ENCODE results near the gene VCAN.

VCAN gene

GRCh38 chr5:83467371-83468035, 4.0 kb upstream of the VCAN start:
- DNase-seq: no peak
- Histone ChIP-seq H3K4me3 (ENCODE audit: low read depth, low read length) (no peak overlapping the region), H3K27ac (no peak overlapping the region), H3K27me3 (ENCODE audit: insufficient read depth, low read depth, severe bottlenecking) (peaks cover 13% of the 10 kb centered on the region), H3K36me3 (no peaks in the 10 kb centered on the region), H3K9me3 (ENCODE audit: severe bottlenecking) (no peaks in the 10 kb centered on the region)
- no peak for TF ChIP-seq CTCF (IDR thresholded peaks at IDR 0.05; ENCODE audit: low read depth, low read length)

- no peak for DNase-seq
- Histone ChIP-seq H3K4me3 (ENCODE audit: low read depth, low read length) (no peak overlapping the region), H3K9me3 (ENCODE audit: severe bottlenecking) (no peaks in the 10 kb centered on the region), H3K36me3 (no peaks in the 10 kb centered on the region), H3K27me3 (ENCODE audit: insufficient read depth, low read depth, severe bottlenecking) (peaks cover 13% of the 10 kb centered on the region), H3K27ac (no peak overlapping the region)
- TF ChIP-seq CTCF (IDR thresholded peaks at IDR 0.05; ENCODE audit: low read depth, low read length): no peak
Measured at GRCh38 chr5:83469075-83469474, 2.5 kb upstream of the VCAN start.

DNA sequence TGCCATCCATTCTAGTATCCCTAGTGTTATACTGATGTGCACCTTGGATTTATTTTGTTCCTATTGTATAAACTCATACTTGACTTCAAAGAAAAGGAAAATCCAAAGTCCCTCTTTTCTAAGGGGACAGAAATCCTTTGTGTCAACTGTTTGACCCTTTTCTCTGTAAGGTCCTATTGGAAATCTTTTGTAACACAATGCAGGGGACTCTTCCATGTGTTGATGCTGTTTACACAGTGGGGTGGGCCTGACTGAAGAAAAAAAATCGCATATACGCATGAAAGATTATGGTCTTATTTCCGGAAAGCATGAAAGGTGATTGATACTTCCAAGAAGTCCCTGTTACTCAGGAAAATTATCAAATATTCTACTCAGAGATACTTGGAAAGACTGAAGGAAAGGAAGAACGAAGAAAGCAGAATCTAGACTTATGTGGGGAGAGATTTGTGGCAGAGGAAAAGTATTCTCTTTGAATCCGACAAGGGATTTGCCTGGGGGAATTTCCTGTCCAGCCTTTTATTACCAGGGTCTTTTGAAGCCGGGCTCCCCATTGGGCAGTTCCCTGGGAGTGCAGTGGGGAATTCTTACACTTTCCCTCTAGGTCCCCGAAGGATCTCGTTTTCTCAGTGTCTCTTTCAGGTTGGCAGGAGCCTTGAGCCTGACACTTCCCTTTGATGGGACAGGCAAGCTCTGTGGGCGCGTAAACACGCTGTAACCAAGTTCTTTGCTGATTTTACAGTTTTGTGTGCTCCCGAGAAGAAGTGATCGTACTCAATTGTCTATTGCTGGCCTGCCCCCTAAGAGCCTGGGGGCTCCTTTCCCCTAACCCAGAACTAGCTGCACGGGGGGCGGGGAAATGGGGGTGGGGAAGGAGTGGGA, 779 bp upstream of the VCAN start:
- no peak for TF ChIP-seq CTCF (IDR thresholded peaks at IDR 0.05; ENCODE audit: low read depth, low read length)
- Histone ChIP-seq H3K36me3 (no peaks in the 10 kb centered on the region), H3K9me3 (ENCODE audit: severe bottlenecking) (no peaks in the 10 kb centered on the region), H3K4me3 (ENCODE audit: low read depth, low read length) (peak overlapping the region; percentile 64), H3K27me3 (ENCODE audit: insufficient read depth, low read depth, severe bottlenecking) (peaks cover 13% of the 10 kb centered on the region), H3K27ac (no peak overlapping the region)
- no peak for DNase-seq

DNA sequence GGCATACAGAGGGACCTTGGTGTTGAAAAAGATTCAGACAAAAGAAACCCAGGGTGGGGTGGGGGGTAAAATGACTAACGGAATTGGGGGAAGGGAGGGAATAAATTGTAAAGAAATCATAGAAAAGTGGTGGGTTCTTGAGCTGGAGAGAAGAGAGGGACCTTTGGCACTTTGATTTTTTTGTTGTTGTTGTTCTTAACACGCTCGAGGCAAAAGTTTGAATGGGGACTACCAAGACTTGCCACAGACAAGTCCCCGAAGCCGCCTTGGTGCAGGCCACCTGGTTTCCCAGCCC, 616 bp downstream of the VCAN start:
- no peak for DNase-seq
- Histone ChIP-seq H3K9me3 (ENCODE audit: severe bottlenecking) (no peaks in the 10 kb centered on the region), H3K36me3 (no peaks in the 10 kb centered on the region), H3K27me3 (ENCODE audit: insufficient read depth, low read depth, severe bottlenecking) (peaks cover 13% of the 10 kb centered on the region), H3K27ac (no peak overlapping the region), H3K4me3 (ENCODE audit: low read depth, low read length) (peak overlapping the region; percentile 64)
- no peak for TF ChIP-seq CTCF (IDR thresholded peaks at IDR 0.05; ENCODE audit: low read depth, low read length)

DNA sequence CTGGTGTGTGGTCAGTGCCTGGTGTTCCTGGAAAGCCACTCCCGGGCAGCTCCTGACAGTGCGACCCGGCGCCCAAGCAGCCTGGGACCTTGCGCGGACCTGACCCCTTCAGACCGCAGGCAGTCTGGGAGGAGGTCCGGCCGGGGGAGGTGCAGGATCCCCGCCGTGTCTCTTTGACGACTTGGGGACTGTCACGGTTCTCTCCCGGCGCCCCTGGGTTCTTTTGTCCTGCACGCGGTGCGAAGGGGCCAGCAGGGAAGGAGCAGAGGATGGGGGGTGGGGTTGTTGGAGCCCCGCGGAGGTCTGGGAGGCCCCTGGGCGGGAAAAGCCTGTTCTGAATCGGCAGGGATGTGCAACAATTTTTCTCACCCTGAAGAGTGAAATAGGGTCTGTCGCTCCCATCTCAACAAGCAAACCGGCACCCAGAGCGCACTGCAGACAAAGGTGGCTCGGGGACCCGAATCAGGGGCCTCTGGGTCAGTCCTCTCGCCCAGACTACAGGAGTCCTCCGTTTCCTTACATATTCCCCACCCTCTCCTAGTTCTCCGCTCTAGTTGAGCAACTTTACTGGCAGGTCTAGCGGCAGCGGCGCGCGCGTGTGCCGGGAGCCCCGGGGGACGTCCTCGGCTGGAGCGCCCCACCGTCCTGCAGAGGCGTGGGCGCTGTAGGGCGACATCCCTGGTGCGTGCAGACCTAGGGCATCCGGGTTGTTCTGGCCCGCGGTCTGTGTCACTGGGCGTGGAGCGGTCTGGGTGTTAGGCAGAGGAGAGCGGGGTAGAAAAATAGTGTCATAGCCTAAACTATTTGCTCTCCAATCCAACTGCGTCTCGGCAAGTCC, 1.2 kb downstream of the VCAN start:
- no peak for TF ChIP-seq CTCF (IDR thresholded peaks at IDR 0.05; ENCODE audit: low read depth, low read length)
- Histone ChIP-seq H3K27me3 (ENCODE audit: insufficient read depth, low read depth, severe bottlenecking) (peaks cover 13% of the 10 kb centered on the region), H3K4me3 (ENCODE audit: low read depth, low read length) (peak overlapping the region; percentile 64), H3K36me3 (no peaks in the 10 kb centered on the region), H3K27ac (no peak overlapping the region), H3K9me3 (ENCODE audit: severe bottlenecking) (no peaks in the 10 kb centered on the region)
- DNase-seq: peak; percentile 44
